Tibial nerve (tissue), 4 donors: ENCODE data around the gene TM9SF4.

ENCODE experiments used
- EP300 ChIP-seq, 2 donors: sonication (generic); formaldehyde crosslinking; IDR thresholded peaks; one replicate each; pipeline ENCODE4 v1.6.1; 2017; ENCODE audit warnings: antibody characterized with exemption in 2 of 2, mild to moderate bottlenecking in 1 of 2
- POLR2A ChIP-seq, 2 donors: fragments of 450-650 bp; IDR thresholded peaks; one replicate each; pipeline ENCODE4 v1.6.1; 2017; ENCODE audit warnings: antibody characterized with exemption in 2 of 2, mild to moderate bottlenecking in 2 of 2, moderate library complexity in 2 of 2
- TF ChIP-seq, protein P1 (sequence below), 5 experiments: fragments of 200-600 bp in 3 of 5; fragments of 450-650 bp in 2 of 5; sonication (generic) in 3 of 5; IDR thresholded peaks; one replicate each; pipeline ENCODE4 v1.5.1; 2016 to 2019; ENCODE audit warnings: antibody characterized with exemption in 5 of 5, mild to moderate bottlenecking in 3 of 5, moderate library complexity in 2 of 5

DNA sequence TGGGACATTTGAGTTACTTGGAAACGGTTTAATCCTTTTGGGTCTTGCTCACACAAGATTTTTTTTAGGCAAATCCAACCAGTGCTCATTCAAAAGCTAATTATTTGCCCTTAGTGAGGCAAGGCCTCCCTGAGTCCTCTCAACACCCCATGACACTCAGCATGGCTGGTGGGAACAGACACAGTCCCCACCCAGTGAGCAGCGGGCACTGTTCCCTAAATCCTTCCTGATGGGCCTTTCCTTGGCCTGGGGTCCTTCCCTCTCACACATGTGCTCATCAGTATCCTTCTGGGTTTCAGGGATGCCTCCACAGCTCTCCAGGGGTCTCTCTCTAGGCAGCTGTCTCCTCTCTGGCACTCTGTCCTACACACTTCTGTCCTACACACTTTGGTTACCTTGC lies 70.0 kb downstream of the TM9SF4 start:
- TF ChIP-seq EP300 (IDR thresholded peaks at IDR 0.05) (no peak), POLR2A (IDR thresholded peaks at IDR 0.05) (no peak)
- TF ChIP-seq, protein P1, sequence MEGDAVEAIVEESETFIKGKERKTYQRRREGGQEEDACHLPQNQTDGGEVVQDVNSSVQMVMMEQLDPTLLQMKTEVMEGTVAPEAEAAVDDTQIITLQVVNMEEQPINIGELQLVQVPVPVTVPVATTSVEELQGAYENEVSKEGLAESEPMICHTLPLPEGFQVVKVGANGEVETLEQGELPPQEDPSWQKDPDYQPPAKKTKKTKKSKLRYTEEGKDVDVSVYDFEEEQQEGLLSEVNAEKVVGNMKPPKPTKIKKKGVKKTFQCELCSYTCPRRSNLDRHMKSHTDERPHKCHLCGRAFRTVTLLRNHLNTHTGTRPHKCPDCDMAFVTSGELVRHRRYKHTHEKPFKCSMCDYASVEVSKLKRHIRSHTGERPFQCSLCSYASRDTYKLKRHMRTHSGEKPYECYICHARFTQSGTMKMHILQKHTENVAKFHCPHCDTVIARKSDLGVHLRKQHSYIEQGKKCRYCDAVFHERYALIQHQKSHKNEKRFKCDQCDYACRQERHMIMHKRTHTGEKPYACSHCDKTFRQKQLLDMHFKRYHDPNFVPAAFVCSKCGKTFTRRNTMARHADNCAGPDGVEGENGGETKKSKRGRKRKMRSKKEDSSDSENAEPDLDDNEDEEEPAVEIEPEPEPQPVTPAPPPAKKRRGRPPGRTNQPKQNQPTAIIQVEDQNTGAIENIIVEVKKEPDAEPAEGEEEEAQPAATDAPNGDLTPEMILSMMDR (IDR thresholded peaks at IDR 0.05) = no peak
